Measurements from ENCODE around the gene SSBP3. TPM values are rescaled to one million over a fixed set of nuclear protein-coding genes. Genes with fewer than 3 reads are reported as not detected.

SSBP3 gene
- total RNA-seq, 2 experiments from 2014 or later = 16.5 to 44.9 TPM

DNA sequence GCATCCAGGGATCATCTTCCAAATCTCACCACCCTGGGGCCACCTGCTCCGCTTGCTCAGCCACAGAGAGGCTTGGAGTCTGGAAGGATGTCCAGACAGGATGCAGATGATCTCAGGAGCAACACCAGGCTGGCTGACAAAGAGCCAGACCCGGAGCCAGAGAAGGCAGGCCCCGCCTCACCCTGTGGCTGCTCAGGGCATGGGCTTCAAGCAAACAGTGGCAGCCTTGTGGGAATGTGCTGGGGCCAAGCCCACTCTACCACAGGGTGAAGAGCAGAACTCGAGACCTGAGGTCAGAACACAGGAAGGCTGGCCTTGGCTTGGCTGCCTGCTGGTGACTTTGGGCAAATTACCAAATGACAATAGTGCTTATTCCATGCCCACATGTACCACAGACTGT, 160.7 kb downstream of the SSBP3 start:
- Histone ChIP-seq H3K79me2 (ENCODE audit: insufficient read depth, low read depth, low read length) (no peaks in the 10 kb centered on the region), H4K20me1 (ENCODE audit: insufficient read depth, low read length) (no peaks in the 10 kb centered on the region), H3K4me3 (ENCODE audit: low read depth, low read length, poor library complexity, severe bottlenecking) (no peak overlapping the region), H3K4me2 (ENCODE audit: low read length) (no peak overlapping the region), H3K9me2 (ENCODE audit: insufficient read depth, low read length) (no peaks in the 10 kb centered on the region), H3K4me1 (ENCODE audit: insufficient read depth, low read length, poor library complexity, severe bottlenecking) (no peaks in the 10 kb centered on the region), H3K36me3 (ENCODE audit: insufficient read depth, low read length) (no peaks in the 10 kb centered on the region), H3K9me3 (ENCODE audit: low read length) (no peaks in the 10 kb centered on the region), H3K27ac (ENCODE audit: low read depth, low read length, poor library complexity, severe bottlenecking) (no peak overlapping the region), H2AFZ (ENCODE audit: low read length) (no peak overlapping the region)
- POLR2A ChIA-PET = interaction anchor here (0.8 kb wide), 1 partner anchor 286 kb away, joined by 3 read pairs; no protein-coding TSS in a partner anchor
- no TSS peak for BruUV-seq (replicated peaks)
- TF ChIP-seq, protein P1, sequence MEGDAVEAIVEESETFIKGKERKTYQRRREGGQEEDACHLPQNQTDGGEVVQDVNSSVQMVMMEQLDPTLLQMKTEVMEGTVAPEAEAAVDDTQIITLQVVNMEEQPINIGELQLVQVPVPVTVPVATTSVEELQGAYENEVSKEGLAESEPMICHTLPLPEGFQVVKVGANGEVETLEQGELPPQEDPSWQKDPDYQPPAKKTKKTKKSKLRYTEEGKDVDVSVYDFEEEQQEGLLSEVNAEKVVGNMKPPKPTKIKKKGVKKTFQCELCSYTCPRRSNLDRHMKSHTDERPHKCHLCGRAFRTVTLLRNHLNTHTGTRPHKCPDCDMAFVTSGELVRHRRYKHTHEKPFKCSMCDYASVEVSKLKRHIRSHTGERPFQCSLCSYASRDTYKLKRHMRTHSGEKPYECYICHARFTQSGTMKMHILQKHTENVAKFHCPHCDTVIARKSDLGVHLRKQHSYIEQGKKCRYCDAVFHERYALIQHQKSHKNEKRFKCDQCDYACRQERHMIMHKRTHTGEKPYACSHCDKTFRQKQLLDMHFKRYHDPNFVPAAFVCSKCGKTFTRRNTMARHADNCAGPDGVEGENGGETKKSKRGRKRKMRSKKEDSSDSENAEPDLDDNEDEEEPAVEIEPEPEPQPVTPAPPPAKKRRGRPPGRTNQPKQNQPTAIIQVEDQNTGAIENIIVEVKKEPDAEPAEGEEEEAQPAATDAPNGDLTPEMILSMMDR (conservative IDR thresholded peaks at IDR 0.05; ENCODE audit: low read length) = no peak
- TF ChIP-seq EZH2phosphoT487 (IDR thresholded peaks at IDR 0.05; ENCODE audit: borderline replicate concordance, low read depth, low read length) = no peak
- intact Hi-C loops (cut with micrococcal nuclease; ENCODE audit: unreplicated experiment) = no loop called here
- CTCF ChIA-PET (ENCODE audit: unreplicated experiment) = no interaction called here
- no peak for DNase-seq (ENCODE audit: low spot score)

DNA sequence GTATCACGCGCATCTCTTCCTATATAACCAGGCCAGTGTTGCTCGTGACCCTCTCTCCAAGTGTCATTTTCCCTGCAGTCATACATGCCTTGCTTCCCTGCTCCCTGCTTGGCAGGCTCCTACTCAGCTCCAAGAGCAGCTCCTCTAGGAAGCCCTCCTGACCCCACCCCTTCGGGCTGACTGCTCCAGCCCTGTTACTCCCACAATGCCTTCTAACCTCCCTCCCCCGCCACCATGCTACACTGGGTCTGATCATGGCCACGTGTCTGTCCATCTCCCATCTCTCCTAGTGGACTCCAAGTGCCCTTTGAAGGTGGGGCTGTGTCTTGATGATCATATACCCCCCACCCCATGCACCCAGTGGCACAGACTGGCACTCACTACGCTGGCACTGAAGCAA, 161.5 kb downstream of the SSBP3 start:
- no peak overlapping the region for H2AFZ ChIP-seq (ENCODE audit: low read length)
- H3K4me2 ChIP-seq (ENCODE audit: low read length) = no peak overlapping the region
- no peaks in the 10 kb centered on the region for H3K9me2 ChIP-seq (ENCODE audit: insufficient read depth, low read length)
- no peaks in the 10 kb centered on the region for H3K4me1 ChIP-seq (ENCODE audit: insufficient read depth, low read length, poor library complexity, severe bottlenecking)
- TF ChIP-seq, protein P1 (conservative IDR thresholded peaks at IDR 0.05; ENCODE audit: low read length) = no peak
- no peak for TF ChIP-seq EZH2phosphoT487 (IDR thresholded peaks at IDR 0.05; ENCODE audit: borderline replicate concordance, low read depth, low read length)
- no peak for DNase-seq (ENCODE audit: low spot score)
- H3K4me3 ChIP-seq (ENCODE audit: low read depth, low read length, poor library complexity, severe bottlenecking) = no peak overlapping the region
- H4K20me1 ChIP-seq (ENCODE audit: insufficient read depth, low read length) = no peaks in the 10 kb centered on the region
- intact Hi-C loops (cut with micrococcal nuclease; ENCODE audit: unreplicated experiment) = no loop called here
- ChIA-PET POLR2A (interaction anchor here (0.8 kb wide), 1 partner anchor 287 kb away, joined by 3 read pairs; no protein-coding TSS in a partner anchor), CTCF (ENCODE audit: unreplicated experiment) (no interaction called here)
- H3K36me3 ChIP-seq (ENCODE audit: insufficient read depth, low read length) = no peaks in the 10 kb centered on the region
- no TSS peak for BruUV-seq (replicated peaks)
- H3K27ac ChIP-seq (ENCODE audit: low read depth, low read length, poor library complexity, severe bottlenecking) = no peak overlapping the region
- H3K79me2 ChIP-seq (ENCODE audit: insufficient read depth, low read depth, low read length) = no peaks in the 10 kb centered on the region
- H3K9me3 ChIP-seq (ENCODE audit: low read length) = no peaks in the 10 kb centered on the region

DNA sequence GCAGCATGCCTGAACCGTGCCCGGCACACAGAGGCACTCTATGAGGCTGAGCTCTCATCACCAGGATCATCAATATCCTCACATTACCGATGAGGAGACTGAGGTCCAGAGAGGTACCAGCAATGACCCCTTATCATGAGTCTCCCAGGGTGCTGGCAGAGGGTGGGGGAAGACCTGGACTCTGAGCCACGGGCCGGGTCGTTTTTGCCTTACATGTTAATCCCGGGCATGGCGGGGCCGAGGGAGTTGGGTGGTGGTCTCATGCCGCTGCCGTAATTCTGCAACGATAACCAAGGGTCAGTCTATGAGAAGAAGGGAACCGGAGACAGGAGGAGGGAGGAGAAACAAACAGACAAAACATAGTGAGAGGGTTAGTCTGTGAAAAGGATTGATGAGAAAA, 163.2 kb downstream of the SSBP3 start:
- TF ChIP-seq EZH2phosphoT487 (IDR thresholded peaks at IDR 0.05; ENCODE audit: borderline replicate concordance, low read depth, low read length) = no peak
- TF ChIP-seq, protein P1 (conservative IDR thresholded peaks at IDR 0.05; ENCODE audit: low read length) = no peak
- ChIA-PET CTCF (ENCODE audit: unreplicated experiment) (no interaction called here), POLR2A (no interaction called here)
- intact Hi-C loops (cut with micrococcal nuclease; ENCODE audit: unreplicated experiment) = no loop called here
- no peaks in the 10 kb centered on the region for H4K20me1 ChIP-seq (ENCODE audit: insufficient read depth, low read length)
- no peaks in the 10 kb centered on the region for H3K9me2 ChIP-seq (ENCODE audit: insufficient read depth, low read length)
- no peaks in the 10 kb centered on the region for H3K79me2 ChIP-seq (ENCODE audit: insufficient read depth, low read depth, low read length)
- H3K4me3 ChIP-seq (ENCODE audit: low read depth, low read length, poor library complexity, severe bottlenecking) = no peak overlapping the region
- peaks cover 6% of the 10 kb centered on the region for H3K36me3 ChIP-seq (ENCODE audit: insufficient read depth, low read length)
- no peak overlapping the region for H2AFZ ChIP-seq (ENCODE audit: low read length)
- BruUV-seq (replicated peaks) = no TSS peak
- H3K27ac ChIP-seq (ENCODE audit: low read depth, low read length, poor library complexity, severe bottlenecking) = no peak overlapping the region
- no peak for DNase-seq (ENCODE audit: low spot score)
- H3K9me3 ChIP-seq (ENCODE audit: low read length) = no peaks in the 10 kb centered on the region
- H3K4me1 ChIP-seq (ENCODE audit: insufficient read depth, low read length, poor library complexity, severe bottlenecking) = no peaks in the 10 kb centered on the region
- H3K4me2 ChIP-seq (ENCODE audit: low read length) = no peak overlapping the region
